BLaER1 (cell line): Measurements from ENCODE around the gene CTDSP1.

Experiments
- H3K27ac ChIP-seq: shearing (Covaris generic); formaldehyde crosslinking; 2 replicates; pipeline ENCODE4 v1.8.1; 2022
- H3K27me3 ChIP-seq: shearing (Covaris generic); formaldehyde crosslinking; 2 replicates; pipeline ENCODE4 v1.8.1; 2022
- H3K36me3 ChIP-seq: shearing (Covaris generic); formaldehyde crosslinking; 2 replicates; pipeline ENCODE4 v1.8.1; 2022
- H3K4me1 ChIP-seq: shearing (Covaris generic); formaldehyde crosslinking; 2 replicates; pipeline ENCODE4 v1.8.1; 2022
- H3K4me2 ChIP-seq: shearing (Covaris generic); formaldehyde crosslinking; 2 replicates; pipeline ENCODE4 v1.8.1; 2022
- H3K4me3 ChIP-seq: shearing (Covaris generic); formaldehyde crosslinking; 2 replicates; pipeline ENCODE4 v1.8.1; 2022
- H3K9ac ChIP-seq: shearing (Covaris generic); formaldehyde crosslinking; 2 replicates; pipeline ENCODE4 v1.8.1; 2022
- H3K9me3 ChIP-seq: shearing (Covaris generic); formaldehyde crosslinking; 2 replicates; pipeline ENCODE4 v1.8.1; 2022
- H4K20me1 ChIP-seq: shearing (Covaris generic); formaldehyde crosslinking; 2 replicates; pipeline ENCODE4 v1.8.1; 2022
- Cebpa-rat ChIP-seq: shearing (Covaris generic); IDR thresholded peaks from 2 replicates; pipeline ENCODE4 v1.8.1; 2022

The CTDSP1 gene

GRCh38 chr2:218432676-218433365 lies 33.2 kb downstream of the CTDSP1 start:
- Histone ChIP-seq H3K4me1 (no peaks in the 10 kb centered on the region), H3K9me3 (no peaks in the 10 kb centered on the region), H3K27me3 (no peaks in the 10 kb centered on the region), H3K4me2 (no peak overlapping the region), H3K9ac (no peak overlapping the region), H4K20me1 (no peaks in the 10 kb centered on the region), H3K36me3 (no peaks in the 10 kb centered on the region), H3K4me3 (no peak overlapping the region), H3K27ac (no peak overlapping the region)
- TF ChIP-seq Cebpa-rat: no peak

GRCh38 chr2:218434456-218434855 lies 34.8 kb downstream of the CTDSP1 start:
- Histone ChIP-seq H3K9me3 (no peaks in the 10 kb centered on the region), H3K36me3 (no peaks in the 10 kb centered on the region)

GRCh38 chr2:218435003-218435982 lies 35.6 kb downstream of the CTDSP1 start:
- no peaks in the 10 kb centered on the region for H3K27me3 ChIP-seq
- H4K20me1 ChIP-seq: no peaks in the 10 kb centered on the region
- peaks cover 11% of the 10 kb centered on the region for H3K4me1 ChIP-seq
- no peak overlapping the region for H3K4me3 ChIP-seq
- no peak overlapping the region for H3K27ac ChIP-seq
- no peak overlapping the region for H3K9ac ChIP-seq
- H3K36me3 ChIP-seq: no peaks in the 10 kb centered on the region
- no peaks in the 10 kb centered on the region for H3K9me3 ChIP-seq
- no peak overlapping the region for H3K4me2 ChIP-seq
- TF ChIP-seq Cebpa-rat: no peak

More at GRCh38 chr2:218434456-218434855, 34.8 kb downstream of the CTDSP1 start:
- no peak overlapping the region for H3K4me3 ChIP-seq
- no peak overlapping the region for H3K27ac ChIP-seq
- H3K4me2 ChIP-seq: no peak overlapping the region
- H4K20me1 ChIP-seq: no peaks in the 10 kb centered on the region
- no peak overlapping the region for H3K9ac ChIP-seq
- H3K27me3 ChIP-seq: no peaks in the 10 kb centered on the region
- TF ChIP-seq Cebpa-rat: no peak
- peaks cover 11% of the 10 kb centered on the region for H3K4me1 ChIP-seq

GRCh38 chr2:218436992-218437391 lies 37.3 kb downstream of the CTDSP1 start:
- no peaks in the 10 kb centered on the region for H3K9me3 ChIP-seq
- peaks cover 11% of the 10 kb centered on the region for H3K4me1 ChIP-seq
- H3K4me2 ChIP-seq: no peak overlapping the region
- TF ChIP-seq Cebpa-rat: no peak
- H3K9ac ChIP-seq: no peak overlapping the region
- H3K36me3 ChIP-seq: no peaks in the 10 kb centered on the region
- H3K4me3 ChIP-seq: no peak overlapping the region
- no peak overlapping the region for H3K27ac ChIP-seq
- H4K20me1 ChIP-seq: no peaks in the 10 kb centered on the region
- H3K27me3 ChIP-seq: no peaks in the 10 kb centered on the region

- Histone ChIP-seq H3K4me1 (peaks cover 11% of the 10 kb centered on the region), H3K36me3 (no peaks in the 10 kb centered on the region), H3K4me2 (no peak overlapping the region), H4K20me1 (no peaks in the 10 kb centered on the region), H3K27ac (no peak overlapping the region), H3K9me3 (no peaks in the 10 kb centered on the region), H3K4me3 (no peak overlapping the region), H3K27me3 (no peaks in the 10 kb centered on the region), H3K9ac (no peak overlapping the region)
- no peak for TF ChIP-seq Cebpa-rat
These were observed 38.3 kb downstream of the CTDSP1 start for GRCh38 chr2:218437969-218438368.

- no peaks in the 10 kb centered on the region for H3K27me3 ChIP-seq
- peaks cover 11% of the 10 kb centered on the region for H3K4me1 ChIP-seq
- H3K4me3 ChIP-seq: no peak overlapping the region
- H3K36me3 ChIP-seq: no peaks in the 10 kb centered on the region
- H3K9me3 ChIP-seq: no peaks in the 10 kb centered on the region
- no peak overlapping the region for H3K9ac ChIP-seq
- H4K20me1 ChIP-seq: no peaks in the 10 kb centered on the region
- no peak for TF ChIP-seq Cebpa-rat
- H3K27ac ChIP-seq: no peak overlapping the region
- peak overlapping the region; percentile 39; the same call in 1 of the 2 replicates for H3K4me2 ChIP-seq
These were observed 38.9 kb downstream of the CTDSP1 start for GRCh38 chr2:218438596-218438995.

- H3K36me3 ChIP-seq: peaks cover 39% of the 10 kb centered on the region
- TF ChIP-seq Cebpa-rat: no peak
- H3K27me3 ChIP-seq: no peaks in the 10 kb centered on the region
- no peak overlapping the region for H3K4me3 ChIP-seq
- H3K4me1 ChIP-seq: no peaks in the 10 kb centered on the region
- H3K9me3 ChIP-seq: no peaks in the 10 kb centered on the region
- no peaks in the 10 kb centered on the region for H4K20me1 ChIP-seq
- no peak overlapping the region for H3K27ac ChIP-seq
- H3K9ac ChIP-seq: no peak overlapping the region
- H3K4me2 ChIP-seq: no peak overlapping the region
These were observed 45.2 kb downstream of the CTDSP1 start for GRCh38 chr2:218444692-218445357.

GRCh38 chr2:218445602-218446001 lies 45.9 kb downstream of the CTDSP1 start:
- Histone ChIP-seq H3K9ac (no peak overlapping the region), H4K20me1 (no peaks in the 10 kb centered on the region), H3K4me3 (no peak overlapping the region), H3K4me1 (no peaks in the 10 kb centered on the region), H3K27me3 (no peaks in the 10 kb centered on the region), H3K27ac (no peak overlapping the region), H3K36me3 (peaks cover 47% of the 10 kb centered on the region), H3K4me2 (no peak overlapping the region), H3K9me3 (no peaks in the 10 kb centered on the region)
- TF ChIP-seq Cebpa-rat: no peak

- Histone ChIP-seq H3K27ac (no peak overlapping the region), H3K4me1 (no peaks in the 10 kb centered on the region), H3K27me3 (no peaks in the 10 kb centered on the region), H3K4me2 (no peak overlapping the region), H3K9me3 (no peaks in the 10 kb centered on the region), H3K4me3 (no peak overlapping the region), H4K20me1 (no peaks in the 10 kb centered on the region), H3K36me3 (peaks cover 48% of the 10 kb centered on the region), H3K9ac (no peak overlapping the region)
- TF ChIP-seq Cebpa-rat: no peak
These were observed 46.9 kb downstream of the CTDSP1 start for GRCh38 chr2:218446547-218446946.
